ENCODE measurements around the gene PGPEP1. TPM values are rescaled to one million over a fixed set of nuclear protein-coding genes. Genes with fewer than 3 reads are reported as not detected.

Gene PGPEP1
- total RNA-seq, 1 donor, result 27.2 TPM

- TF ChIP-seq, protein P1, sequence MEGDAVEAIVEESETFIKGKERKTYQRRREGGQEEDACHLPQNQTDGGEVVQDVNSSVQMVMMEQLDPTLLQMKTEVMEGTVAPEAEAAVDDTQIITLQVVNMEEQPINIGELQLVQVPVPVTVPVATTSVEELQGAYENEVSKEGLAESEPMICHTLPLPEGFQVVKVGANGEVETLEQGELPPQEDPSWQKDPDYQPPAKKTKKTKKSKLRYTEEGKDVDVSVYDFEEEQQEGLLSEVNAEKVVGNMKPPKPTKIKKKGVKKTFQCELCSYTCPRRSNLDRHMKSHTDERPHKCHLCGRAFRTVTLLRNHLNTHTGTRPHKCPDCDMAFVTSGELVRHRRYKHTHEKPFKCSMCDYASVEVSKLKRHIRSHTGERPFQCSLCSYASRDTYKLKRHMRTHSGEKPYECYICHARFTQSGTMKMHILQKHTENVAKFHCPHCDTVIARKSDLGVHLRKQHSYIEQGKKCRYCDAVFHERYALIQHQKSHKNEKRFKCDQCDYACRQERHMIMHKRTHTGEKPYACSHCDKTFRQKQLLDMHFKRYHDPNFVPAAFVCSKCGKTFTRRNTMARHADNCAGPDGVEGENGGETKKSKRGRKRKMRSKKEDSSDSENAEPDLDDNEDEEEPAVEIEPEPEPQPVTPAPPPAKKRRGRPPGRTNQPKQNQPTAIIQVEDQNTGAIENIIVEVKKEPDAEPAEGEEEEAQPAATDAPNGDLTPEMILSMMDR (IDR thresholded peaks at IDR 0.05; ENCODE audit: insufficient read depth, low read length), result no peak
- DNase-seq (ENCODE audit: low read depth), result no peak
- no peak overlapping the region for H3K4me3 ChIP-seq (ENCODE audit: low read depth, low read length)
Observed at GRCh38 chr19:18330868-18331267, 9.5 kb upstream of the PGPEP1 start.

DNA sequence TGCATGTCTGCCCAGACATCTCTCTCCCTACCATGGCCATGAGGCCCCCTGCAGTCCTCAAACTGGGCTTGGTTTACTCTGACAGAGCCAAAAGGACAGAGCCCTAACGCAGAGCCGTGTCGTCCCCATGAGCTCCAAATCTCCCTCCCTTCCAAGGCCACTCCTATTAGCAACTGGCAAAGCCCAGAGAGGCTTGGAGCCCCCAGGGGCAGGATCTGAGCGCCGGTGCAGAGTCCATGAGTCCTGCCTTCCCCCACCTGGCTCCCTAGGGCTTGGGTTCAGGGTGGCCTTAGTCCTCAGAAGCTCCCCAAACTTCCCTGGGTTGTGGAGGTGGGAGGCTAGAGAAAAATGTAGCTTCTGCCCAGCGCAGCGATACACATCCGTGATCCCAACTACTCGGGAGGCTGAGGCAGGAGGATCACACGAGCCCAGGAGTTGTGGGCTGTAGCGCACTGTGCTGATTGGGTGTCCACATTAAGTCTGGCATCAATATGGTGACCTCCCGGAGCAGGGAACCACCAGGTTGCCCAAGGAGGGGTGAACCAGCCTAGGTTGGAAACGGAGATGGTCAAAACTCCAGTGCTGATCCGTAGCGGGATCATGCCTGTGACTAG is 7.4 kb upstream of the PGPEP1 start:
- DNase-seq (ENCODE audit: low read depth), result no peak
- TF ChIP-seq, protein P1 (IDR thresholded peaks at IDR 0.05; ENCODE audit: insufficient read depth, low read length), result no peak
- H3K4me3 ChIP-seq (ENCODE audit: low read depth, low read length), result no peak overlapping the region

DNA sequence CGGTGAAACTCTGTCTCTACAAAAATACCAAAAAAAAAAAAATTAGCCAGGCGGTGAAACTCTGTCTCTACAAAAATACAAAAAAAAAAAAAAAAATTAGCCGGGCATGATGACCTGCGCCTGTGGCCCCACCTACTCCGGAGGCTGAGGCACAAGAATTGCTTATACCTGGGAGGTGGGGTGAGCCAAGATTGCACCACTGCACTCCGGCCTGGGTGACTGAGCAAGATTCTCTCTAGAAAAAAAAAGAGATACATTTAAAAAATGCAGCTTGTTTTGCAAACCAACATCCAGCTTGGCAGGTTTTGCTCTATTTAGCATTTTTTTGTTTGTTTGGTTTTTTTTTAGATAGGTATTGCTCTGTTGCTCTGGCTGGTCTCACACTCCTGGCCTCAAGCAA is 6.7 kb upstream of the PGPEP1 start:
- no peak overlapping the region for H3K4me3 ChIP-seq (ENCODE audit: low read depth, low read length)
- TF ChIP-seq, protein P1 (IDR thresholded peaks at IDR 0.05; ENCODE audit: insufficient read depth, low read length), result no peak
- DNase-seq (ENCODE audit: low read depth), result no peak

DNA sequence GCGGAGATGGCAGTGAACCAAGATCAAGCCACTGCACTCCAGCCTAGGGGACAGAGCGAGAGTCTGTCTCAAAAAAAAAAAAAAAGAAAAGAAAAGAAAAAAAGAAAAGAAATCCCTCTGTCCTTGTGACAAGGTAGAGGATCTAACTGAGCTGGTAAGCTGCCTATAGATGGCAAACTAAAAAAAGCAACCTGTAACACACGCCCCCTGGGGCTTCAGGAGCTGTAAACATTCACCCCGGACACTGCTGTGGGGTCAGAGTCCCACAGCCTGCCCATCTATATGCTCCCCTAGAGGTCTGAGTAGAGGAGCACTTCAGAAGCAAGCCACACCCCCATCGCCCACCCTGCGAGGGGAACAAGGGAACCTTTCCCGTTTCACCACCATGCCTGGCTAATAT is 4.3 kb upstream of the PGPEP1 start:
- TF ChIP-seq, protein P1 (IDR thresholded peaks at IDR 0.05; ENCODE audit: insufficient read depth, low read length), result no peak
- no peak overlapping the region for H3K4me3 ChIP-seq (ENCODE audit: low read depth, low read length)
- DNase-seq (ENCODE audit: low read depth), result no peak

DNA sequence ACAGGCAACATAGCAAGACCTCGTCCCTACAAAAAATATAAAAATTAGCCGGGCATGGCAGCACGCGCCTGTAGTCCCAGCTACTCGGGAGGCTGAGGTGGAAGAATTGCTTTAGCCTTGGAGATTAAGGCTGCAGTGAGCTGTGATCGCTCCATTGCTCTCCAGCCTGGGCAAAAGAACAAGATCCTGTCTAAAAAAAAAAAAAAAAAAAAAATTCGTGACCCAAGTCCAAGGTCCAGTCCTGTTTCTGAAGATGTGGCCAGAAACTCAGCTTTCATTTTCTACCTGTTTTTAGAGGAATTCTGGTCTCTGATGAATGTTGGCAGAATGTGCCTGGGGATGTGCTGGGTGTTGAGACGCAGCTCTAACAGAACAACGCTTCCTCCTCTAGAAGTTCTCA is 1.9 kb upstream of the PGPEP1 start:
- TF ChIP-seq, protein P1 (IDR thresholded peaks at IDR 0.05; ENCODE audit: insufficient read depth, low read length), result no peak
- DNase-seq (ENCODE audit: low read depth), result peak; percentile 39
- no peak overlapping the region for H3K4me3 ChIP-seq (ENCODE audit: low read depth, low read length)

GRCh38 chr19:18339723-18340122 is 675 bp upstream of the PGPEP1 start:
- peak; percentile 26 for DNase-seq (ENCODE audit: low read depth)
- no peak overlapping the region for H3K4me3 ChIP-seq (ENCODE audit: low read depth, low read length)
- TF ChIP-seq, protein P1 (IDR thresholded peaks at IDR 0.05; ENCODE audit: insufficient read depth, low read length), result peak; percentile 29
